Liver (tissue), 9 donors: Measurements from ENCODE around the gene HOXA5. TPM values are rescaled to one million over a fixed set of nuclear protein-coding genes. Genes with fewer than 3 reads are reported as not detected.
A peak's percentile ranks its signal among the peaks of the same experiment; 100 is the strongest.

ENCODE experiments used
- DNase-seq: peaks from one replicate; pipeline ENCODE4 v3.0.0-alpha.2; 2017; ENCODE audit warnings: low spot score
- H3K27ac ChIP-seq, 2 donors: one replicate each; pipeline ENCODE4 v1.7.0; 2013; ENCODE audit warnings: inconsistent platforms in 2 of 2, low read length in 2 of 2, control low read depth in 1 of 2, low read depth in 1 of 2, mild to moderate bottlenecking in 1 of 2
- H3K27me3 ChIP-seq, 4 donors: one replicate each; pipeline versions ENCODE4 v1.6.1 to v1.7.0; 2013; ENCODE audit warnings: low read length in 3 of 4, inconsistent platforms in 1 of 4, mild to moderate bottlenecking in 1 of 4, moderate library complexity in 1 of 4; ENCODE audit not compliant: control insufficient read depth in 4 of 4, insufficient read depth in 4 of 4
- H3K36me3 ChIP-seq, 4 donors: one replicate each; pipeline versions ENCODE4 v1.6.1 to v1.7.0; 2013; ENCODE audit warnings: low read length in 3 of 4, mild to moderate bottlenecking in 3 of 4, low read depth in 1 of 4, moderate library complexity in 1 of 4; ENCODE audit not compliant: control insufficient read depth in 4 of 4, insufficient read depth in 3 of 4
- H3K4me1 ChIP-seq, 4 donors: one replicate each; pipeline versions ENCODE4 v1.6.1 to v1.7.0; 2013; ENCODE audit warnings: low read length in 3 of 4, mild to moderate bottlenecking in 3 of 4, moderate library complexity in 1 of 4; ENCODE audit not compliant: control insufficient read depth in 4 of 4, insufficient read depth in 4 of 4
- H3K4me3 ChIP-seq, 3 donors: one replicate each; pipeline versions ENCODE4 v1.6.1 to v1.7.0; 2013; ENCODE audit warnings: low read length in 3 of 3, control low read depth in 1 of 3, low read depth in 1 of 3, mild to moderate bottlenecking in 1 of 3
- H3K9ac ChIP-seq, 2 donors: one replicate each; pipeline ENCODE4 v1.7.0; 2013; ENCODE audit warnings: low read length in 2 of 2, mild to moderate bottlenecking in 2 of 2, moderate library complexity in 2 of 2, control low read depth in 1 of 2, low read depth in 1 of 2
- H3K9me3 ChIP-seq, 4 donors: one replicate each; pipeline versions ENCODE4 v1.6.1 to v1.7.0; 2013; ENCODE audit warnings: low read length in 3 of 4; ENCODE audit not compliant: control insufficient read depth in 4 of 4
- ATF3 ChIP-seq: IDR thresholded peaks from 2 replicates; pipeline ENCODE4 v1.6.1; 2016; ENCODE audit warnings: antibody characterized with exemption
- EGR1 ChIP-seq, 2 donors: IDR thresholded peaks; 2 replicates each; pipeline ENCODE4 v1.6.1; 2016 to 2018; ENCODE audit warnings: antibody characterized with exemption in 2 of 2, low read depth in 2 of 2
- FOXA1 ChIP-seq: IDR thresholded peaks from 2 replicates; pipeline ENCODE4 v1.6.1; 2016; ENCODE audit warnings: antibody characterized with exemption
- GABPA ChIP-seq, 2 donors: IDR thresholded peaks in 1 of 2; conservative IDR thresholded peaks in 1 of 2; 2 replicates each; pipeline ENCODE4 v1.6.1; 2016; ENCODE audit warnings: antibody characterized with exemption in 2 of 2, mild to moderate bottlenecking in 1 of 2, moderate library complexity in 1 of 2
- HNF4A ChIP-seq, 2 donors: conservative IDR thresholded peaks; 2 replicates each; pipeline ENCODE4 v1.6.1; 2016; ENCODE audit warnings: antibody characterized with exemption in 2 of 2, mild to moderate bottlenecking in 2 of 2
- HNF4G ChIP-seq: IDR thresholded peaks from 2 replicates; pipeline ENCODE4 v1.6.1; 2016; ENCODE audit warnings: antibody characterized with exemption
- JUND ChIP-seq, 2 donors: IDR thresholded peaks; 2 replicates each; pipeline ENCODE4 v1.6.1; 2016; ENCODE audit warnings: antibody characterized with exemption in 2 of 2
- MAX ChIP-seq: IDR thresholded peaks from 2 replicates; pipeline ENCODE4 v1.6.1; 2016; ENCODE audit warnings: antibody characterized with exemption
- NR2F2 ChIP-seq: IDR thresholded peaks from 2 replicates; pipeline ENCODE4 v1.6.1; 2016; ENCODE audit warnings: antibody characterized with exemption
- RAD21 ChIP-seq, 2 donors: IDR thresholded peaks; 2 replicates each; pipeline ENCODE4 v1.6.1; 2016; ENCODE audit warnings: antibody characterized with exemption in 2 of 2, mild to moderate bottlenecking in 2 of 2
- RXRA ChIP-seq, 2 donors: IDR thresholded peaks; 2 replicates each; pipeline ENCODE4 v1.6.1; 2017 to 2018; ENCODE audit warnings: antibody characterized with exemption in 2 of 2, mild to moderate bottlenecking in 1 of 2
- SP1 ChIP-seq: IDR thresholded peaks from 2 replicates; pipeline ENCODE4 v1.6.1; 2018; ENCODE audit warnings: antibody characterized with exemption, mild to moderate bottlenecking
- TAF1 ChIP-seq: conservative IDR thresholded peaks from 2 replicates; pipeline ENCODE4 v1.6.1; 2016; ENCODE audit warnings: antibody characterized with exemption, mild to moderate bottlenecking
- YY1 ChIP-seq: IDR thresholded peaks from 2 replicates; pipeline ENCODE4 v1.6.1; 2016; ENCODE audit warnings: antibody characterized with exemption, mild to moderate bottlenecking
- WGBS: extraction: QIAGEN DNeasy Blood & Tissue Kit; methylation state at CpG from one replicate; pipeline ENCODE4 v1.1.7; 2013; 5-methylcytosine and 5-hydroxymethylcytosine counted together
- polyA plus RNA-seq, 2 donors: library from polyadenylated mRNA; stranded (reverse) in 1 of 2; unstranded in 1 of 2; fragments of 200-250 nt in 1 of 2; fragments of >200 nt in 1 of 2; fragmentation: Nextera tagmentation in 1 of 2; extraction: Ambion mirVana in 1 of 2; gene quantifications; one replicate each; pipeline versions ENCODE4 v1.2.1 to v1.2.3, GENCODE V29; 2013 to 2015
- total RNA-seq, 2 donors: library from RNA; depleted of rRNA; stranded (reverse); fragments of >200 nt; gene quantifications; one replicate each; pipeline ENCODE4 v1.2.3, GENCODE V29; 2014
- TF ChIP-seq, protein P1 (sequence below): fragments of 150-350 bp; IDR thresholded peaks from 2 replicates; pipeline ENCODE4 v1.5.1; 2017; ENCODE audit warnings: improper control_type of control experiment, low read depth, low read length; ENCODE audit not compliant: missing input control
- TF ChIP-seq, protein P2 (sequence below): IDR thresholded peaks from 2 replicates; pipeline ENCODE4 v1.6.1; 2016; ENCODE audit warnings: antibody characterized with exemption
- TF ChIP-seq, protein P3 (sequence below): IDR thresholded peaks from 2 replicates; pipeline ENCODE4 v1.6.1; 2016; ENCODE audit warnings: antibody characterized with exemption, mild to moderate bottlenecking
- donor health status: healthy.
- donor health status: healthy.
- donor health status: healthy.
- donor health status: healthy.
- donor health status: healthy.

The HOXA5 gene
- total and polyA plus RNA-seq, 4 donors = 0.40 to 2.1 (median 0.66) TPM

DNA sequence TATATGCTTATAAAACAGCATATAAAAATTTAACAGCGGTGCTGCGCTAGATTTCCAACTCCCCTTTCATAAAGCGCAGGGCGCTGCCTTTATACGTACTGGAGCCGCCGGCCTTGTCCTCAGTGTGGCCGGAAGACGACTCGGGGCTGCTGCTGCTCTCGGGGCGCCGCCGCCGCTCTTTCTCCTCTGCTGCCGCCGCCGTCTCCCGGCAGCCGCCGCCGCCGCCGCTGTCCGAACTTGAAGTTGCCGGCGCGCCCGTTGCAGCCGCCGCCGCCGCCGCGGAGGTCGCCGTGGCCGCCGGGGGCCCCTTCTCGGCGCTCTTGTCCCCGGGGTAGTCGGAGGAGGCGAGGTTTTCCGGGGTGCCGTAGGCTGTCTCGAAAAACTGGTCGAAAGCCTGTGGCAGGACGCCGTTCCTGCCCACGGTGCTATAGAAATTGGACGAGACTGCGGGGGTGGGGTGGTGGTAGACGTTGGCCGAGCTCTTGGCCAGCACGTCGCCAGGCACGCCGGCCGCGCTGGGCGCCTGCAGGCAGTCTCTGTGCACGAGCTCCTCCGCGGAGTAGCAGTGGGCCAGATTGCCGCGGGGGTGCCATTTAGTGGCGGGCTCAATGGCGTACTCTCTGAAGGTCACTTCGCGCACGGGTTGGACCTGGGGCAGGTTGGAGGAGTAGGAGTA, 41.0 kb upstream of the HOXA5 start:
- peak overlapping the region in 1 of 3 donors; percentile 36 for H3K4me3 ChIP-seq
- no peaks in the 10 kb centered on the region for H3K36me3 ChIP-seq
- no peak overlapping the region for H3K9ac ChIP-seq
- TF ChIP-seq RXRA (IDR thresholded peaks at IDR 0.05) (no peak), HNF4G (no peak), MAX (no peak), RAD21 (IDR thresholded peaks at IDR 0.05) (no peak), YY1 (no peak)
- DNase-seq = no peak
- H3K27ac ChIP-seq = no peak overlapping the region
- WGBS = 5% methylated on average over 72 of the region's 72 CpGs
- H3K4me1 ChIP-seq = peaks cover 6 to 33% (median 20%) of the 10 kb centered on the region in 4 donors
- peaks cover 13 to 50% (median 29%) of the 10 kb centered on the region in 4 donors for H3K27me3 ChIP-seq
- H3K9me3 ChIP-seq = peaks cover 0 to 4% (median 0%) of the 10 kb centered on the region in 4 donors

DNA sequence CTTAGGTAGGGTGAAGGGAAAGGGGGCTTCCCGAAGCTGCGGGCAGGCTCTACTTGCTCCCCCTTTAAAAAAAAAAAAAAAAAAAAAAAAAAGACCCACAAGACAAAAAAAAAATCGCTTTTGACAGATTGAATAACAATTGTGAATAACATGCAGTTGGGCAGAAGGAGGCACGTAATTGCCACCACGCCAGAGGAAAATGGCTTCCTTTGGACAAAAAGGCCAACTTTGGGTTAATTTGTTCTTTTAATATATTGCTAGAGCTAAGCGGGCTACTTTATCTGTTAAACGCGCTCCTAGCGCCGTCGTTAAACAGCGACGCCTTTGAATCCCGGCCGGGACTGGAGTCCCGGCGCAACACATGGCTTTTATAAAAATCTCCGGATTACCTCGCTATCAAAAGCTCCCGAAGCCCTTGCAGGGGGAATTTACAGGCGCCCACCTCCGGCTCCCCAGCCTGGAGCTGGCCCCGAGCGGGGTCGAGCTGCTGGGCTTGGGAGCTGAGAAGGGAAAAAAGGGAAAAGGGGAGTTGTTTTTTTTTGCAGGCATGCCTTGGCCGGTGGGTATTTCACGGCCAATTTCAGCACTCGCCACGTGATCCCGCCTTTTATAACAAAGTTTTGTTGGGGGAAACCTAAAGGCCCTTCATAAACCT, 40.3 kb upstream of the HOXA5 start:
- Histone ChIP-seq H3K27ac (no peak overlapping the region), H3K36me3 (no peaks in the 10 kb centered on the region), H3K4me3 (peak overlapping the region in 1 of 3 donors; percentile 36), H3K27me3 (peaks cover 13 to 54% (median 28%) of the 10 kb centered on the region in 4 donors), H3K9me3 (peaks cover 0 to 4% (median 0%) of the 10 kb centered on the region in 4 donors), H3K4me1 (peaks cover 6 to 34% (median 20%) of the 10 kb centered on the region in 4 donors), H3K9ac (no peak overlapping the region)
- 7% methylated on average over 30 of the region's 30 CpGs for WGBS
- TF ChIP-seq RXRA (IDR thresholded peaks at IDR 0.05) (no peak), TAF1 (no peak), JUND (IDR thresholded peaks at IDR 0.05) (no peak), SP1 (no peak), EGR1 (IDR thresholded peaks at IDR 0.05; ENCODE audit: low read depth in 2 of 2) (no peak), RAD21 (IDR thresholded peaks at IDR 0.05) (no peak), NR2F2 (no peak), GABPA (IDR thresholded peaks at IDR 0.05 in 1 of 2, conservative IDR thresholded peaks at IDR 0.05 in 1 of 2) (no peak), FOXA1 (no peak), HNF4A (conservative IDR thresholded peaks at IDR 0.05) (no peak), YY1 (no peak), ATF3 (no peak), MAX (no peak), HNF4G (no peak)
- TF ChIP-seq, protein P1, sequence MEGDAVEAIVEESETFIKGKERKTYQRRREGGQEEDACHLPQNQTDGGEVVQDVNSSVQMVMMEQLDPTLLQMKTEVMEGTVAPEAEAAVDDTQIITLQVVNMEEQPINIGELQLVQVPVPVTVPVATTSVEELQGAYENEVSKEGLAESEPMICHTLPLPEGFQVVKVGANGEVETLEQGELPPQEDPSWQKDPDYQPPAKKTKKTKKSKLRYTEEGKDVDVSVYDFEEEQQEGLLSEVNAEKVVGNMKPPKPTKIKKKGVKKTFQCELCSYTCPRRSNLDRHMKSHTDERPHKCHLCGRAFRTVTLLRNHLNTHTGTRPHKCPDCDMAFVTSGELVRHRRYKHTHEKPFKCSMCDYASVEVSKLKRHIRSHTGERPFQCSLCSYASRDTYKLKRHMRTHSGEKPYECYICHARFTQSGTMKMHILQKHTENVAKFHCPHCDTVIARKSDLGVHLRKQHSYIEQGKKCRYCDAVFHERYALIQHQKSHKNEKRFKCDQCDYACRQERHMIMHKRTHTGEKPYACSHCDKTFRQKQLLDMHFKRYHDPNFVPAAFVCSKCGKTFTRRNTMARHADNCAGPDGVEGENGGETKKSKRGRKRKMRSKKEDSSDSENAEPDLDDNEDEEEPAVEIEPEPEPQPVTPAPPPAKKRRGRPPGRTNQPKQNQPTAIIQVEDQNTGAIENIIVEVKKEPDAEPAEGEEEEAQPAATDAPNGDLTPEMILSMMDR = no peak
- TF ChIP-seq, protein P2, sequence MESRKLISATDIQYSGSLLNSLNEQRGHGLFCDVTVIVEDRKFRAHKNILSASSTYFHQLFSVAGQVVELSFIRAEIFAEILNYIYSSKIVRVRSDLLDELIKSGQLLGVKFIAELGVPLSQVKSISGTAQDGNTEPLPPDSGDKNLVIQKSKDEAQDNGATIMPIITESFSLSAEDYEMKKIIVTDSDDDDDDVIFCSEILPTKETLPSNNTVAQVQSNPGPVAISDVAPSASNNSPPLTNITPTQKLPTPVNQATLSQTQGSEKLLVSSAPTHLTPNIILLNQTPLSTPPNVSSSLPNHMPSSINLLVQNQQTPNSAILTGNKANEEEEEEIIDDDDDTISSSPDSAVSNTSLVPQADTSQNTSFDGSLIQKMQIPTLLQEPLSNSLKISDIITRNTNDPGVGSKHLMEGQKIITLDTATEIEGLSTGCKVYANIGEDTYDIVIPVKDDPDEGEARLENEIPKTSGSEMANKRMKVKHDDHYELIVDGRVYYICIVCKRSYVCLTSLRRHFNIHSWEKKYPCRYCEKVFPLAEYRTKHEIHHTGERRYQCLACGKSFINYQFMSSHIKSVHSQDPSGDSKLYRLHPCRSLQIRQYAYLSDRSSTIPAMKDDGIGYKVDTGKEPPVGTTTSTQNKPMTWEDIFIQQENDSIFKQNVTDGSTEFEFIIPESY = no peak
- TF ChIP-seq, protein P3, sequence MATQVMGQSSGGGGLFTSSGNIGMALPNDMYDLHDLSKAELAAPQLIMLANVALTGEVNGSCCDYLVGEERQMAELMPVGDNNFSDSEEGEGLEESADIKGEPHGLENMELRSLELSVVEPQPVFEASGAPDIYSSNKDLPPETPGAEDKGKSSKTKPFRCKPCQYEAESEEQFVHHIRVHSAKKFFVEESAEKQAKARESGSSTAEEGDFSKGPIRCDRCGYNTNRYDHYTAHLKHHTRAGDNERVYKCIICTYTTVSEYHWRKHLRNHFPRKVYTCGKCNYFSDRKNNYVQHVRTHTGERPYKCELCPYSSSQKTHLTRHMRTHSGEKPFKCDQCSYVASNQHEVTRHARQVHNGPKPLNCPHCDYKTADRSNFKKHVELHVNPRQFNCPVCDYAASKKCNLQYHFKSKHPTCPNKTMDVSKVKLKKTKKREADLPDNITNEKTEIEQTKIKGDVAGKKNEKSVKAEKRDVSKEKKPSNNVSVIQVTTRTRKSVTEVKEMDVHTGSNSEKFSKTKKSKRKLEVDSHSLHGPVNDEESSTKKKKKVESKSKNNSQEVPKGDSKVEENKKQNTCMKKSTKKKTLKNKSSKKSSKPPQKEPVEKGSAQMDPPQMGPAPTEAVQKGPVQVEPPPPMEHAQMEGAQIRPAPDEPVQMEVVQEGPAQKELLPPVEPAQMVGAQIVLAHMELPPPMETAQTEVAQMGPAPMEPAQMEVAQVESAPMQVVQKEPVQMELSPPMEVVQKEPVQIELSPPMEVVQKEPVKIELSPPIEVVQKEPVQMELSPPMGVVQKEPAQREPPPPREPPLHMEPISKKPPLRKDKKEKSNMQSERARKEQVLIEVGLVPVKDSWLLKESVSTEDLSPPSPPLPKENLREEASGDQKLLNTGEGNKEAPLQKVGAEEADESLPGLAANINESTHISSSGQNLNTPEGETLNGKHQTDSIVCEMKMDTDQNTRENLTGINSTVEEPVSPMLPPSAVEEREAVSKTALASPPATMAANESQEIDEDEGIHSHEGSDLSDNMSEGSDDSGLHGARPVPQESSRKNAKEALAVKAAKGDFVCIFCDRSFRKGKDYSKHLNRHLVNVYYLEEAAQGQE = no peak
- DNase-seq = no peak
